ENCODE data around the gene RSL1D1. TPM values are rescaled to one million over a fixed set of nuclear protein-coding genes. Genes with fewer than 3 reads are reported as not detected.
"Not testable (repeated sequence)": the region's sequence is repeated elsewhere in the genome, so short reads cannot be mapped to it uniquely, and the experiment has no call there.

Gene RSL1D1
- total RNA-seq, 3 donors from 2014 or later: 150 to 219 (median 172) TPM

DNA sequence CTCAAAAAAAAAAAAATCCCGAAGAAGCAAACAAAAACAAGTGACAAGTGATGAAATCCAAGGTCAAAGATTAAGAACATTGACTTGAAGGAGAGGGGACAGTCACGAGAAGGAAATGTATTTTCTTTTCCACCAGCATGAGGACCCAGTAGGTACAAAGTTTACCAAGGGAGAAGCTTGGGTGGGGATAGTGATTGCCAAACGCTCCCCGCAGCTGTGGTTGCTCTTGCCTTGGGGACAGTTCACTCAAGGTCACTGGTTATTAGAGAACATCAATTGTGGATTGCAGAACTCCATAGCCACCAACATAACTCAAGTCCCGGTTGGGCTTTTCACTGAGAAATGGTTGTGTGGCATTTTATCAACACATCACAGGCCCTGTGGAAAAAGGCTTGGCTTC is 27.0 kb downstream of the RSL1D1 start:
- TF ChIP-seq POLR2A (IDR thresholded peaks at IDR 0.05) (no peak), POLR2AphosphoS5 (IDR thresholded peaks at IDR 0.05) (peak in 2 of 3 donors; percentile 19 to 39), CTCF (IDR thresholded peaks at IDR 0.05) (no peak)
- Histone ChIP-seq H3K4me3 (no peak overlapping the region), H3K27ac (no peak overlapping the region), H3K4me1 (no peaks in the 10 kb centered on the region), H3K9me3 (no peaks in the 10 kb centered on the region), H3K27me3 (no peaks in the 10 kb centered on the region), H3K36me3 (no peaks in the 10 kb centered on the region)
- no peak for DNase-seq (ENCODE audit: low spot score in 2 of 2)
- intact Hi-C loops (cut with DNase I; ENCODE audit: low total_unique reads): no loop called here

GRCh38 chr16:11823645-11824044 is 27.7 kb downstream of the RSL1D1 start:
- H3K36me3 ChIP-seq; H3K9me3 ChIP-seq; H3K27me3 ChIP-seq; H3K4me3 ChIP-seq; DNase-seq (ENCODE audit: low spot score in 2 of 2); H3K27ac ChIP-seq; H3K4me1 ChIP-seq; intact Hi-C loops (cut with DNase I; ENCODE audit: low total_unique reads): not testable (repeated sequence)

GRCh38 chr16:11819798-11820197 is 31.5 kb downstream of the RSL1D1 start:
- DNase-seq (ENCODE audit: low spot score in 2 of 2): no peak
- intact Hi-C loops (cut with DNase I; ENCODE audit: low total_unique reads): no loop called here
- H3K36me3 ChIP-seq: no peaks in the 10 kb centered on the region
- no peaks in the 10 kb centered on the region for H3K27me3 ChIP-seq
- no peak for TF ChIP-seq POLR2A (IDR thresholded peaks at IDR 0.05)
- TF ChIP-seq CTCF (IDR thresholded peaks at IDR 0.05): no peak
- no peak overlapping the region for H3K27ac ChIP-seq
- H3K9me3 ChIP-seq: no peaks in the 10 kb centered on the region
- H3K4me1 ChIP-seq: no peaks in the 10 kb centered on the region
- H3K4me3 ChIP-seq: no peak overlapping the region

DNA sequence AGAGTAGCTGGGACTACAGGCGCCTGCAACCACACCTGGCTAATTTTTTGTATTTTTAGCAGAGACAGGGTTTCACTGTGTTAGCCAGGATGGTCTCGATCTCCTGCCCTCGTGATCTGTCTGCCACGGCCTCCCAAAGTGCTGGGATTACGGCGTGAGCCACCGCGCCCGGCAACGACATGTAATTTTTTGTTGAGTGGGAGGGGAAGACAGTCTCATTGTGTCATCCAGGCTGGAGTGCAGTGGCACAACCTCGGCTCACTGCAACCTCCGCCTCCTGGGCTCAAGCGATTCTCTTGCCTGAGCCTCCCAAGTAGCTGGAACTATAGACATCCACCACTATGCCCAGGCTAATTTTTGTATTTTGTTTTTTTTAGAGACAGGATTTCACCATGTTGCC is 32.4 kb downstream of the RSL1D1 start:
- H3K27me3 ChIP-seq; H3K4me3 ChIP-seq; intact Hi-C loops (cut with DNase I; ENCODE audit: low total_unique reads); H3K9me3 ChIP-seq; H3K27ac ChIP-seq; DNase-seq (ENCODE audit: low spot score in 2 of 2); H3K4me1 ChIP-seq; H3K36me3 ChIP-seq: not testable (repeated sequence)

DNA sequence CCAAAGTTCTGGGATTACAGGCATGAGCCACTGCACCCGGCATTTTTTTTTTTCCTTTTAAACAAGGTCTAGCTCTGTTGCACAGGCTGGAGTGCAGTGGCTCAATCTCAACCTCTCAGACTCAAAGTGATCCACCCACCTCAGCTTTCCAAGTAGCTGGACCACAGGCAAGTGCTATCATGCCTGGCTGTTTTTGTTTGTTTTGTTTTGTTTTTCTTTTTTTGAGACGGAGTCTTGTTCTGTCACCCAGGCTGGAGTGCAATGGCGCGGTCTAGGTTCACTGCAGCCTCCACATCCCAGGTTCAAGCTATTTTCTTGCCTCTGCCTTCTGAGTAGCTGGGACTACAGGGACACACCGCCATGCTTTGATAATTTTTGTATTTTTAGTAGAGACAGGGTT is 35.2 kb downstream of the RSL1D1 start:
- H3K27ac ChIP-seq: no peak overlapping the region
- no peak for TF ChIP-seq POLR2AphosphoS5 (IDR thresholded peaks at IDR 0.05)
- TF ChIP-seq CTCF (IDR thresholded peaks at IDR 0.05): no peak
- no peak for TF ChIP-seq POLR2A (IDR thresholded peaks at IDR 0.05)
- H3K36me3 ChIP-seq: no peaks in the 10 kb centered on the region
- no peak for DNase-seq (ENCODE audit: low spot score in 2 of 2)
- no peaks in the 10 kb centered on the region for H3K4me1 ChIP-seq
- H3K9me3 ChIP-seq: no peaks in the 10 kb centered on the region
- intact Hi-C loops (cut with DNase I; ENCODE audit: low total_unique reads): no loop called here
- H3K4me3 ChIP-seq: no peak overlapping the region
- H3K27me3 ChIP-seq: no peaks in the 10 kb centered on the region

DNA sequence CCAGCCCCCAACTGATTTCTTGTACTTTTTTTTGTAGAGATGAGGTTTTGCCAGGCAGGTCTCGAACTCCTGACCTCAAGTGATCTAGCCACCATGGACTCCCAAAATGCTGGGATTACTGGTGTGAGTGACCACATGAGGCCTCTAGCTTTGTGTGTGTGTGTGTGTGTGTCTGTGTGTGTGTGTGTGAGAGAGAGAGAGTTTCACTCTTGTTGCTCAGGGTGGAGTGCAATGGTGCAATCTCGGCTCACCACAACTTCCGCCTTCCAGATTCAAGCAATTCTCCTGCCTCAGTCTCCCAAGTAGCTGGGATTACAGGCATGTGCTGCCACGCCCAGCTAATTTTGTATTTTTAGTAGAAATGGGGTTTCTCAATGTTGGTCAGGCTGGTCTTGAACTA is 36.5 kb downstream of the RSL1D1 start:
- H3K36me3 ChIP-seq; H3K4me3 ChIP-seq; H3K4me1 ChIP-seq; H3K27ac ChIP-seq; intact Hi-C loops (cut with DNase I; ENCODE audit: low total_unique reads); H3K9me3 ChIP-seq; H3K27me3 ChIP-seq; DNase-seq (ENCODE audit: low spot score in 2 of 2): not testable (repeated sequence)

- Histone ChIP-seq H3K4me1 (no peaks in the 10 kb centered on the region), H3K36me3 (no peaks in the 10 kb centered on the region), H3K27ac (no peak overlapping the region), H3K4me3 (no peak overlapping the region), H3K27me3 (no peaks in the 10 kb centered on the region), H3K9me3 (no peaks in the 10 kb centered on the region)
- intact Hi-C loops (cut with DNase I; ENCODE audit: low total_unique reads): no loop called here
- no peak for TF ChIP-seq POLR2A (IDR thresholded peaks at IDR 0.05)
- TF ChIP-seq CTCF (IDR thresholded peaks at IDR 0.05): no peak
- no peak for TF ChIP-seq POLR2AphosphoS5 (IDR thresholded peaks at IDR 0.05)
- no peak for DNase-seq (ENCODE audit: low spot score in 2 of 2)
Observed at GRCh38 chr16:11806721-11807120, 44.6 kb downstream of the RSL1D1 start.
